ENCODE results near the gene CHST8.

- TF ChIP-seq POLR2A (IDR thresholded peaks at IDR 0.05) (no peak), CTCF (IDR thresholded peaks at IDR 0.05) (no peak), EP300 (IDR thresholded peaks at IDR 0.05) (no peak)
Observed at GRCh38 chr19:33699754-33700407, 78.1 kb downstream of the CHST8 start.
